ENCODE results near the gene RAB21. TPM values are rescaled to one million over a fixed set of nuclear protein-coding genes. Genes with fewer than 3 reads are reported as not detected.
"Not testable (repeated sequence)": the region's sequence is repeated elsewhere in the genome, so short reads cannot be mapped to it uniquely, and the experiment has no call there.

RAB21 gene
- total and polyA plus RNA-seq, 4 experiments from 2014 or later: 38.3 to 77.2 (median 59.8) TPM

DNA sequence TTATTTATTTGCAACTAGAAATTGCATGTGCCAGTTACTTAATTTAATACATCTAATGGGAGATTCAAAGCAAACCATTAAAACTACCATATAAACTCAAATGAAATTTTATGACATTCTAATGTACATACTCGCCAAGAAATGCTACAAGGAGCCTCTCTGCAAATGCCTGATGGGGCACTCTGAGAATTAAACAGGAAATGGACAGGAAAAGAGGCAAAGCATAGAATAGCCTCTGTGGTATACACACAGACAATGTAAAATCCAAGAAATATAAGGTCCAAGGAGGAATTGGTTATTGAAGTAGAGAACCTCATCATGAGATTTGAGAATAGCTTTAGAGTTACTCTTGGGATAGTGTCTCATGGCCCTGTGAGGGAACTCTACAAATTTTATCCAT lies 41.2 kb downstream of the RAB21 start:
- Histone ChIP-seq H3K27ac (ENCODE audit: low read depth, low read length) (no peak overlapping the region), H3K4me3 (ENCODE audit: low read length in 2 of 2) (no peak overlapping the region), H3K36me3 (ENCODE audit: insufficient read depth, low read length) (no peaks in the 10 kb centered on the region), H3K9me3 (ENCODE audit: control insufficient read depth in 1 of 2, low read length in 2 of 2) (no peaks in the 10 kb centered on the region), H3K27me3 (ENCODE audit: insufficient read depth, low read length) (no peaks in the 10 kb centered on the region), H3K4me1 (ENCODE audit: insufficient read depth, low read length) (no peaks in the 10 kb centered on the region)
- Mint-ChIP-seq H3K27me3 (no peaks in the 10 kb centered on the region), H3K27ac (peak overlapping the region in 1 of 7 donors; percentile 71), H3K4me1 (peaks cover 0 to 1% (median 0%) of the 10 kb centered on the region in 4 donors), H3K36me3 (no peaks in the 10 kb centered on the region), H3K4me3 (no peak overlapping the region), H3K9me3 (no peaks in the 10 kb centered on the region)
- ChIA-PET POLR2A (ENCODE audit: partially characterized antibody) (no interaction called here), CTCF (ENCODE audit: partially characterized antibody) (interaction anchor here (1.5 to 1.6 kb wide), 2 partner anchors 16 kb away, joined by 6 to 11 read pairs; no protein-coding TSS in a partner anchor)
- intact Hi-C loops (cut with micrococcal nuclease): no loop called here
- no peak for DNase-seq

DNA sequence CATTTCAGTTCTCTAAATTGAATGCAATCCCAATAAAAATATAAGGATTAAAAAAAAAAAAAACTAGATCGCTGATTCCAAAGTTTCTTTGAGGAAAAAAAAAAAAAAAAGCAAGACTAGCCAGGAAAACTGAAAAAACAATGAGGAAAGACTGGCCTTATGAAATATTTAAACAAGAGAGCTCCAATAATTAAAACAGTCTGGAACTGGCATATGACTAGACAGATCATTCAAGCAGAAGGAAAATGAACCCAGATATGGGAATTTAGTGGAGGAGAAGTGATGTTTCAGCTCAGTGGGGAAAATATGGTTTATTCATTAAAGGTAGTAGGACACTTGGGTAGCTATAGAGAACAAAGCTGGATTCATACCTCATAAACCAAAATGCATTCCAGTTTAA lies 42.9 kb downstream of the RAB21 start:
- intact Hi-C loops (cut with micrococcal nuclease): no loop called here
- Histone ChIP-seq H3K27ac (ENCODE audit: low read depth, low read length) (no peak overlapping the region), H3K4me1 (ENCODE audit: insufficient read depth, low read length) (no peaks in the 10 kb centered on the region), H3K27me3 (ENCODE audit: insufficient read depth, low read length) (no peaks in the 10 kb centered on the region), H3K36me3 (ENCODE audit: insufficient read depth, low read length) (no peaks in the 10 kb centered on the region), H3K4me3 (ENCODE audit: low read length in 2 of 2) (no peak overlapping the region), H3K9me3 (ENCODE audit: control insufficient read depth in 1 of 2, low read length in 2 of 2) (no peaks in the 10 kb centered on the region)
- no peaks in the 10 kb centered on the region for H3K9me3 Mint-ChIP-seq
- no peak overlapping the region for H3K4me3 Mint-ChIP-seq
- no peaks in the 10 kb centered on the region for H3K27me3 Mint-ChIP-seq
- no peak overlapping the region for H3K27ac Mint-ChIP-seq
- H3K4me1 Mint-ChIP-seq: peaks cover 0 to 1% (median 0%) of the 10 kb centered on the region in 4 donors
- ChIA-PET POLR2A (ENCODE audit: partially characterized antibody) (no interaction called here), CTCF (ENCODE audit: partially characterized antibody) (interaction anchor here (0.7 to 1.5 kb wide), 2 partner anchors 17 to 256 kb away, joined by 3 to 6 read pairs; no protein-coding TSS in a partner anchor)
- H3K36me3 Mint-ChIP-seq: no peaks in the 10 kb centered on the region
- no peak for DNase-seq

DNA sequence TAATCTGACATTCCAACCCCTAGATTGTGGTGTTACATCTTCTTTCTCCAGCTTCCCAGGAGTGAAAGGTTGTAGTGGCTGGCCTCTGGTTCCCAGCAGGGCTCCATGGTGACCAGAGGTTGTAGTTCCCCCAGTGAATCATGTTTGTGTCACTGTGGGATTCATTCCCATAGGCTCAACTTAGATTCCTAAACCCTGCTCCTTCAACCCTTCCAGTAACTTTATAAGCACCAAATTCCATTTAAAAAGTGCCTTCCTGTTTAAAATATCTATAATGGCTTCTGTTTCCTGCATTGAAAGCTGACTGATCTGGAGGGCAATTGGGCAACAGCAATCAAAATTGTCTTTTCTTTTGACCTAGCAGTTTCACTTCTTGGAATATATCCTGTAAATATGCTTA lies 44.4 kb downstream of the RAB21 start:
- no peak overlapping the region for H3K4me3 Mint-ChIP-seq

DNA sequence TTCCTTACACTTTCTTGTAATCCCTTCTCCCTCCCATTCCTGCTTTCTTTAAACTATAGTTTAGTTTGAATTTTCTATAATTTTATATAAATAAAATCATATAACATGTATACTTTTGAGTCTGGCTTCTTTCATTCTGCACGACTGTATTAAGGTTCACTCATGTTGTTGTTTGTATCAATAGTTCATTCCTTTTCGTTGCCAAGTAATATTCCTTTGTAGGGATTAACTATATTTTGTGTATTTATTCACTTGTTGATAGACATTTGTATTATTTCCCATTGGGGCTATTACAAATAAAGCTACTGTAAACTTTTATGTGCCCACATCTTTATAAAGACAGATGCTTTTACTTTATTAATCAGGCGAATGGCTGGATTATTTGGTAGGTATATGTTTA lies 45.5 kb downstream of the RAB21 start:
- Mint-ChIP-seq H3K4me3 (no peak overlapping the region), H3K27me3 (peaks cover 1 to 4% of the 10 kb centered on the region in 2 donors), H3K36me3 (no peaks in the 10 kb centered on the region), H3K27ac (no peak overlapping the region), H3K4me1 (peaks cover 0 to 1% (median 0%) of the 10 kb centered on the region in 4 donors), H3K9me3 (no peaks in the 10 kb centered on the region)
- H3K27ac ChIP-seq (ENCODE audit: low read depth, low read length): no peak overlapping the region
- no peaks in the 10 kb centered on the region for H3K9me3 ChIP-seq (ENCODE audit: control insufficient read depth in 1 of 2, low read length in 2 of 2)
- POLR2A ChIA-PET (ENCODE audit: partially characterized antibody): no interaction called here
- H3K4me3 ChIP-seq (ENCODE audit: low read length in 2 of 2): no peak overlapping the region
- intact Hi-C loops (cut with micrococcal nuclease): no loop called here
- no peaks in the 10 kb centered on the region for H3K36me3 ChIP-seq (ENCODE audit: insufficient read depth, low read length)
- DNase-seq: no peak
- no peaks in the 10 kb centered on the region for H3K4me1 ChIP-seq (ENCODE audit: insufficient read depth, low read length)
- H3K27me3 ChIP-seq (ENCODE audit: insufficient read depth, low read length): peaks cover 4% of the 10 kb centered on the region
- CTCF ChIA-PET (ENCODE audit: partially characterized antibody): no interaction called here

More for the DNA sequence above, 44.4 kb downstream of the RAB21 start:
- Histone ChIP-seq H3K27ac (ENCODE audit: low read depth, low read length) (no peak overlapping the region), H3K27me3 (ENCODE audit: insufficient read depth, low read length) (no peaks in the 10 kb centered on the region), H3K9me3 (ENCODE audit: control insufficient read depth in 1 of 2, low read length in 2 of 2) (no peaks in the 10 kb centered on the region), H3K4me3 (ENCODE audit: low read length in 2 of 2) (no peak overlapping the region), H3K36me3 (ENCODE audit: insufficient read depth, low read length) (no peaks in the 10 kb centered on the region), H3K4me1 (ENCODE audit: insufficient read depth, low read length) (no peaks in the 10 kb centered on the region)
- Mint-ChIP-seq H3K36me3 (no peaks in the 10 kb centered on the region), H3K4me1 (peaks cover 0 to 1% (median 0%) of the 10 kb centered on the region in 4 donors), H3K27me3 (peaks cover 0 to 3% of the 10 kb centered on the region in 2 donors), H3K27ac (no peak overlapping the region), H3K9me3 (no peaks in the 10 kb centered on the region)
- no peak for DNase-seq
- ChIA-PET POLR2A (ENCODE audit: partially characterized antibody) (no interaction called here), CTCF (ENCODE audit: partially characterized antibody) (interaction anchor here (1.6 kb wide), 1 partner anchor 52 kb away, joined by 4 read pairs; no protein-coding TSS in a partner anchor)
- intact Hi-C loops (cut with micrococcal nuclease): no loop called here

DNA sequence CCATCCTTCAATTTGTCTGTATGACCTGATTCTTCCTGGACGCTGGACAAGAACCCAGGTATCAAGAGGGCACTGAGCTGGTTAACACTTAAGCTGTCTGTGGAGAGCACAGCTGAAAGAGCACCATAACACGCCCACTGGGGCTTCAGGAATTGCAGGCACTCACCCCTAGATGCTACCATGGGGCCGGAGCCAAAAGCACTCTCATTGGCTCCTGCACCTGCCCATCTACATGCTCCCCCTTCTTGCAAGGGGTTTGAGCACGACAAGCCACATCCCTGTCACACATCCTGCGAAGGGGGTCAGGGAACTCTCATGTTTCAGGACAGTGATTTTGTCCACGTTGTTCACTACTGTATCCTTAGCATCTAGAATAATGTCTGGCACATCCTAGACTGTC lies 49.8 kb downstream of the RAB21 start:
- no peaks in the 10 kb centered on the region for H3K9me3 Mint-ChIP-seq
- no peaks in the 10 kb centered on the region for H3K4me1 Mint-ChIP-seq
- intact Hi-C loops (cut with micrococcal nuclease): no loop called here
- H3K4me3 Mint-ChIP-seq: no peak overlapping the region
- H3K9me3 ChIP-seq (ENCODE audit: control insufficient read depth in 1 of 2, low read length in 2 of 2): no peaks in the 10 kb centered on the region
- POLR2A ChIA-PET (ENCODE audit: partially characterized antibody): no interaction called here
- no peaks in the 10 kb centered on the region for H3K36me3 Mint-ChIP-seq
- no peak overlapping the region for H3K27ac ChIP-seq (ENCODE audit: low read depth, low read length)
- no peaks in the 10 kb centered on the region for H3K4me1 ChIP-seq (ENCODE audit: insufficient read depth, low read length)
- no peak for DNase-seq
- peaks cover 11 to 23% of the 10 kb centered on the region in 2 donors for H3K27me3 Mint-ChIP-seq
- peaks cover 4% of the 10 kb centered on the region for H3K27me3 ChIP-seq (ENCODE audit: insufficient read depth, low read length)
- no peak overlapping the region for H3K4me3 ChIP-seq (ENCODE audit: low read length in 2 of 2)
- H3K27ac Mint-ChIP-seq: no peak overlapping the region
- CTCF ChIA-PET (ENCODE audit: partially characterized antibody): no interaction called here
- no peaks in the 10 kb centered on the region for H3K36me3 ChIP-seq (ENCODE audit: insufficient read depth, low read length)

DNA sequence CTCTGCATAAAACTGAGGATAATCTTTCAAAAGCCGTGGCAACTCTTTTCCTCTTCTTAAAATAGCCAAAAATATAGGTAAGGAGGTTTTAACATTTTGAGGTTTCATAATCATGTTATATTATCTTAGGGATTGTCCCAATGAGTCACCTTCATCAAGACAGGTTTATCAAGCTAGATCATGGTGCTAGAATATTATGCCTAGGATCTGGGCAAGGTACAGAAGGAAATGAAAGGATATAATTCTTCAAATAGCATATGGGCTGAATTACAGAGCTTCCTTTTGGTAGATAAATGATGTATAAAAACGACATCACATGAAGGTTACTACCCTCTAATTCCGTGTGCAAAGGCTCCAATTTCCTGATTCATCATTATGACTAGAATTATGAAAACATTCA lies 56.3 kb downstream of the RAB21 start:
- H3K27me3 Mint-ChIP-seq: peaks cover 14 to 31% of the 10 kb centered on the region in 2 donors
- H3K27ac ChIP-seq (ENCODE audit: low read depth, low read length): no peak overlapping the region
- H3K4me3 Mint-ChIP-seq: no peak overlapping the region
- DNase-seq: no peak
- H3K9me3 ChIP-seq (ENCODE audit: control insufficient read depth in 1 of 2, low read length in 2 of 2): no peaks in the 10 kb centered on the region
- no peak overlapping the region for H3K4me3 ChIP-seq (ENCODE audit: low read length in 2 of 2)
- H3K4me1 ChIP-seq (ENCODE audit: insufficient read depth, low read length): no peaks in the 10 kb centered on the region
- peak overlapping the region in 1 of 7 donors; percentile 28 for H3K27ac Mint-ChIP-seq
- CTCF ChIA-PET (ENCODE audit: partially characterized antibody): no interaction called here
- peaks cover 0 to 4% of the 10 kb centered on the region in 2 donors for H3K36me3 Mint-ChIP-seq
- H3K27me3 ChIP-seq (ENCODE audit: insufficient read depth, low read length): no peaks in the 10 kb centered on the region
- no peaks in the 10 kb centered on the region for H3K36me3 ChIP-seq (ENCODE audit: insufficient read depth, low read length)
- POLR2A ChIA-PET (ENCODE audit: partially characterized antibody): no interaction called here
- H3K4me1 Mint-ChIP-seq: no peaks in the 10 kb centered on the region
- intact Hi-C loops (cut with micrococcal nuclease): no loop called here
- peaks cover 0 to 3% (median 0%) of the 10 kb centered on the region in 8 donors for H3K9me3 Mint-ChIP-seq

DNA sequence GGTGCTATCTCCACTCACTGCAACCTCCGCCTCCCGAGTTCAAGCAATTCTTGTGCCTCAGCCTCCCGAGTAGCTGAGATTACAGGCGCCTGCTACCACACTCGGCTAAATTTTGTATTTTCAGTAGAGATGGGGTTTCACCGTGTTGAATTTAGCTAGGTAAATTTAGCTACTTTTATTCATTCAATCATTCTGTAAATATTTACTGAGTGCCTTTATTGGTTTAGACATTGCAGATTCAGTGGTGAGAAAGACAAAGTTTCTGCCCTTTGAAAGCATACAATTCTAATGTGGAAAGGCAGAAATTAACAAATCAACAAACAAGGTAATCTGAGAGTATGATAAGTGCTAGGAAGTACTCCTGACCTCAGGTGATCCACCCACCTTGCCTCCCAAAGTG lies 60.6 kb downstream of the RAB21 start:
- H3K27me3 Mint-ChIP-seq; H3K36me3 Mint-ChIP-seq; H3K9me3 Mint-ChIP-seq; H3K36me3 ChIP-seq (ENCODE audit: insufficient read depth, low read length); H3K4me3 Mint-ChIP-seq; intact Hi-C loops (cut with micrococcal nuclease); POLR2A ChIA-PET (ENCODE audit: partially characterized antibody); H3K27ac Mint-ChIP-seq; H3K27ac ChIP-seq (ENCODE audit: low read depth, low read length); DNase-seq; H3K4me1 ChIP-seq (ENCODE audit: insufficient read depth, low read length); H3K4me1 Mint-ChIP-seq; H3K9me3 ChIP-seq (ENCODE audit: control insufficient read depth in 1 of 2, low read length in 2 of 2); H3K4me3 ChIP-seq (ENCODE audit: low read length in 2 of 2); H3K27me3 ChIP-seq (ENCODE audit: insufficient read depth, low read length); CTCF ChIA-PET (ENCODE audit: partially characterized antibody): not testable (repeated sequence)

DNA sequence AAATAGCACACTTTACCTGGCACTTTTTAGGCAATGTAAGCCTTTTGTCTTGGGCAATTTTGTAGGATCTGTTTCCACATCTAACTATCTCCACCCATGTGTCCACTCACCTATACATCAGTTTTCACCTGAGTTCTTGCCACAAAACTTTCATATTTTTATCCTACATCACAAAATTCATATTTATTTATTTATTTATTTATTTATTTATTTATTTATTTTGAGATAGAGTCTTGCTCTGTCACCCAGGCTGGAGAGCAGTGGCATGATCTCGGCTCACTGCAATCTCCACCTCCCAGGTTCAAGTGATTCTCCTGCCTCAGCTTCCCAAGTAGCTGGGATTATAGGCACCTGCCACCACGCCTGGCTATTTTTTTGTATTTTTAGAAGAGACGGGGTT lies 67.4 kb downstream of the RAB21 start:
- H3K4me1 Mint-ChIP-seq; H3K9me3 Mint-ChIP-seq; POLR2A ChIA-PET (ENCODE audit: partially characterized antibody); H3K4me3 ChIP-seq (ENCODE audit: low read length in 2 of 2); intact Hi-C loops (cut with micrococcal nuclease); DNase-seq; CTCF ChIA-PET (ENCODE audit: partially characterized antibody); H3K36me3 ChIP-seq (ENCODE audit: insufficient read depth, low read length); H3K27me3 ChIP-seq (ENCODE audit: insufficient read depth, low read length); H3K9me3 ChIP-seq (ENCODE audit: control insufficient read depth in 1 of 2, low read length in 2 of 2); H3K27ac Mint-ChIP-seq; H3K4me1 ChIP-seq (ENCODE audit: insufficient read depth, low read length); H3K27ac ChIP-seq (ENCODE audit: low read depth, low read length); H3K4me3 Mint-ChIP-seq; H3K36me3 Mint-ChIP-seq; H3K27me3 Mint-ChIP-seq: not testable (repeated sequence)

Data from CD4-positive, alpha-beta memory T cell (primary cell).